Endothelial cell (in vitro differentiated cells): Measurements from ENCODE around the gene AVL9. TPM values are rescaled to one million over a fixed set of nuclear protein-coding genes. Genes with fewer than 3 reads are reported as not detected.
A peak's percentile ranks its signal among the peaks of the same experiment; 100 is the strongest.

Source experiments
- DNase-seq: peaks from one replicate; pipeline ENCODE4 v3.0.0; 2021; ENCODE audit warnings: low spot score
- H3K27ac Mint-ChIP-seq: one replicate; pipeline ENCODE4 v1.8.0; 2021; ENCODE audit warnings: mixed read lengths, inconsistent platforms; ENCODE audit not compliant: unreplicated experiment
- H3K27me3 Mint-ChIP-seq: one replicate; pipeline ENCODE4 v1.8.0; 2021; ENCODE audit warnings: mild to moderate bottlenecking, moderate library complexity, mixed read lengths, inconsistent platforms; ENCODE audit not compliant: unreplicated experiment
- H3K36me3 Mint-ChIP-seq: one replicate; pipeline ENCODE4 v1.8.0; 2021; ENCODE audit warnings: mild to moderate bottlenecking, low read depth, mixed read lengths, inconsistent platforms; ENCODE audit not compliant: unreplicated experiment
- H3K4me1 Mint-ChIP-seq: one replicate; pipeline ENCODE4 v1.8.0; 2021; ENCODE audit warnings: mild to moderate bottlenecking, mixed read lengths, inconsistent platforms; ENCODE audit not compliant: unreplicated experiment
- H3K4me3 Mint-ChIP-seq: one replicate; pipeline ENCODE4 v1.8.0; 2021; ENCODE audit warnings: mild to moderate bottlenecking, mixed read lengths, inconsistent platforms; ENCODE audit not compliant: unreplicated experiment
- H3K9me3 Mint-ChIP-seq: one replicate; pipeline ENCODE4 v1.8.0; 2021; ENCODE audit warnings: mixed read lengths, inconsistent platforms; ENCODE audit not compliant: unreplicated experiment
- CTCF ChIP-seq: fragments of 200-600 bp; sonication (generic); IDR thresholded peaks from one replicate; pipeline ENCODE4 v1.5.0; 2021; ENCODE audit warnings: antibody characterized with exemption; ENCODE audit not compliant: unreplicated experiment
- total RNA-seq: library from RNA; stranded (reverse); fragmentation: NEBNext Ultra II Directional; extraction: Animal tissue kit (Norgen Biotek cat#: 25700); gene quantifications from one replicate; pipeline ENCODE4 v1.2.1, GENCODE V29; 2021; ENCODE audit not compliant: unreplicated experiment

Gene AVL9
- total RNA-seq, 1 donor from 2014 or later, result 43.7 TPM

DNA sequence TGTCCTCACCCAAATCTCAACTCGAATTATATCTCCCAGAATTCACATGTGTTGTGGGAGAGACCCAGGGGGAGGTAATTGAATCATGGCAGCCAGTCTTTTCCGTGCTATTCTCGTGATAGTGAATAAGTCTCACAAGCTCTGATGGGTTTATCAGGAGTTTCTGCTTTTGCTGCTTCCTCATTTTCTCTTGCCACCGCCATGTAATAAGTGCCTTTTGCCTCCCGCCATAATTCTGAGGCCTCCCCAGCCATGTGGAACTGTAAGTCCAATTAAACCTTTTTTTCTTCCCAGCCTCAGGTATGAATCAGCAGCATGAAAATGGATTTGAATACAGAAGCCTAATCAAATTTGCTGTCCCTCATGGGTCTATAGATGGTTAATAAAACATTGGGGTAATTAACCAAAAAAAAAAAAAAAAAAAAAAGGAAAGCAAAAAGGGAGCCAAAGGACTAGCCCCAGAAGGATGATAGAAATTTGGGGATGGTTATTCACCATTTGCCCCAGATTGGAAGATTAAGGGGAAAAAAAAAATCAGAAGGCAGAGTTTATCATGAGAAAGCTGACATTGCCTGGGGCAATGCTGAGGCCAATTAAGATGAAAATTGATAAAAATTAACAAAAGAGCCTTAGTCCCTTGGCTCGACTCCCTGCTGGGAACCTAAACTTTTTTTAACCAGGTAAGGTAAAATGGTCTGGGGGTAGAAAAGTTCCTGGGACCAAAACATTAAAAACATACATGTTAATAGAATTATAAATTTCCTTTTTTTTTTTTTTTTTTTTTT, 27.6 kb downstream of the AVL9 start:
- H3K9me3 Mint-ChIP-seq, result peaks cover 11% of the 10 kb centered on the region

DNA sequence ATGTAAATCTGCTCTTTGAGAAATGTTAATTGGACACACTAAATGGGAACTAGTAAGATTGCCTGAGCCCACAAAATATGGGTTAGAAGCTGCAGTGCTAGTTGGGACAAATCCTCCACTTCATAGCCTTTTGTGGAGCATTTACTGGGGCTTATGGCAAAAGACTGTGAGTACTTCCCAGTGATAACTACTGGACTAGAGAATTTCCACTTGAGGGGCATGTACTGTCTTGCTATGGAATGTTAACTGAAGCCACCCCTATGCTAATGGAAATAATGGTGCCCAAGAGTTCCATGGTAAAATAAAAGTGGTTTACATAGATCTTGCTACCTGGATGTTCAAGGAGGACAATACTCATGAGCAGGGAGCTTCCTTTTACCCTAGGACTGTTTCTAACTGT, 29.3 kb downstream of the AVL9 start:
- peaks cover 11% of the 10 kb centered on the region for H3K9me3 Mint-ChIP-seq
- H3K4me1 Mint-ChIP-seq, result peaks cover 43% of the 10 kb centered on the region
- TF ChIP-seq CTCF, result no peak
- H3K27me3 Mint-ChIP-seq, result peaks cover 3% of the 10 kb centered on the region
- DNase-seq, result no peak
- H3K4me3 Mint-ChIP-seq, result no peak overlapping the region
- H3K27ac Mint-ChIP-seq, result peak overlapping the region; percentile 90
- peaks cover 40% of the 10 kb centered on the region for H3K36me3 Mint-ChIP-seq

More for the DNA sequence above, 27.6 kb downstream of the AVL9 start:
- no peak for TF ChIP-seq CTCF
- H3K4me1 Mint-ChIP-seq, result peaks cover 35% of the 10 kb centered on the region
- H3K27me3 Mint-ChIP-seq, result peaks cover 3% of the 10 kb centered on the region
- H3K36me3 Mint-ChIP-seq, result peaks cover 41% of the 10 kb centered on the region
- no peak overlapping the region for H3K27ac Mint-ChIP-seq
- no peak for DNase-seq
- peak overlapping the region; percentile 17 for H3K4me3 Mint-ChIP-seq

DNA sequence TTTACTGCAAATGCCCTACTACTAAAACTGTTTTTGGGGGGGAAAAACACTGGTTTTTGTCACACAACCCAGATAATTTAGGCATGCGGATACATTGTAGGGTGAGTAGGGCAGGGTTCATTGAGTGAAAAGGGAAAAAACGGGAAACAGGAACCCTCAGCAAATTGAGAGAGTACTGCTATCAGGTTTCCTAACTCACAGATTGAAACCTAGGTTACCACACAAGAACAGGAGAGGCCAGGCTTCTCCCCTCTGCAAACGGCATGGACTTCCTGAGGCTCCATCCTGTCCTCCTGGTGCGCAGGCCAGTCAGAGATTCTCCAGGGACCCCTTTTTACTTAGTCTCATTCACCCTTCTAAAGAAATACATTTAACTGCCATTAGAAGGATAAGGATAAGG, 30.6 kb downstream of the AVL9 start:
- H3K4me1 Mint-ChIP-seq, result peaks cover 43% of the 10 kb centered on the region
- peak; percentile 31 for DNase-seq
- H3K27ac Mint-ChIP-seq, result peak overlapping the region; percentile 98
- peaks cover 28% of the 10 kb centered on the region for H3K36me3 Mint-ChIP-seq
- peaks cover 2% of the 10 kb centered on the region for H3K27me3 Mint-ChIP-seq
- H3K4me3 Mint-ChIP-seq, result peak overlapping the region; percentile 31
- H3K9me3 Mint-ChIP-seq, result peaks cover 6% of the 10 kb centered on the region
- TF ChIP-seq CTCF, result no peak

DNA sequence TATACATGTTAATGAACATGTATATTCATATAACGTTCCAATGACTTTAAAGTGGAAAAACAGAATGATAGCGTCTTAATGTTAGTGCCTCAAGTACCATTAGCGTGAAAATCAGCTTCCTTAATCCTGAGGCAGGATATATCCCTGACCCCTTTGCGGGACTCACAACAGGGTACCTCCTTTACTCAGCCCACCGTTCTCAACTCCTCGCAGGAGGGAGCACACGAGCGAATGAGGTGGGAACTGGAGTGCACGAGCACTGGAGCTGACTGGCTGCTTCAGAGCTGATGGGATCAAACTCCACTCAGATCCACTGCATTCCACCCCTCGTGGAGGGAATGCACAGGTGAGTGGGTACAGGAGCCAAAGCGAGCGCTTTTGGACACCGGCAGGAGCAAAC, 36.1 kb downstream of the AVL9 start:
- Mint-ChIP-seq H3K4me1 (peaks cover 21% of the 10 kb centered on the region), H3K4me3 (no peak overlapping the region), H3K27me3 (no peaks in the 10 kb centered on the region), H3K9me3 (no peaks in the 10 kb centered on the region), H3K36me3 (peaks cover 9% of the 10 kb centered on the region), H3K27ac (no peak overlapping the region)
- TF ChIP-seq CTCF, result no peak
- no peak for DNase-seq

DNA sequence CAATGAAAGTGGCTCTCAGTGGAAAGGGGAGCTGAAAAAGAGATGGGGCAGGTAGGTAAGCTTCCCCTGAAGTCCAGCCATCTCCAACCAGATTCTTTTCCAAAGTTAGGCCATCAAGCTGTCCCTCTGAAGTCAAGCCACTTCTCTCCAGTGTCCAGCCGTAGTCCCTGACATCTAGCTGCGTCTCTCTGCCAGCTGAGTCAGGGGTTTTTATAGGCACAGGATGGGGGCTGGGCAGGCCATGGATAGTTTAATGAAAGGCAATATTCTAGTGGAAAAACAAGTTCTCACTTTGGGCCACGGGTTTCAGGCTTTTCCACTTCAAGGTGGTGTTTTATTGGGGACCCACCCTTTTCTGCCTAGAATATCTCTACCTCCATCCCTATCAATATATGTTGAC, 36.8 kb downstream of the AVL9 start:
- Mint-ChIP-seq H3K4me3 (no peak overlapping the region), H3K4me1 (peaks cover 14% of the 10 kb centered on the region), H3K27ac (no peak overlapping the region)

More for the DNA sequence above, 36.8 kb downstream of the AVL9 start:
- Mint-ChIP-seq H3K27me3 (no peaks in the 10 kb centered on the region), H3K9me3 (no peaks in the 10 kb centered on the region), H3K36me3 (peaks cover 9% of the 10 kb centered on the region)
- DNase-seq, result no peak
- no peak for TF ChIP-seq CTCF
